Stimulated activated CD8-positive, alpha-beta memory T cell treated with anti-CD3 and anti-CD28 coated beads, Interleukin-2, amount 100 ng/mL, for 1 hour (primary cell): ENCODE results near the gene DISP2.
A peak's percentile ranks its signal among the peaks of the same experiment; 100 is the strongest.

Source experiments
- DNase-seq, 2 donors: peaks; one replicate each; pipeline ENCODE4 v3.0.0-alpha.2; 2020; ENCODE audit warnings: low read depth in 2 of 2

The DISP2 gene

GRCh38 chr15:40361640-40362039, 3.6 kb downstream of the DISP2 start:
- no peak for DNase-seq

DNA sequence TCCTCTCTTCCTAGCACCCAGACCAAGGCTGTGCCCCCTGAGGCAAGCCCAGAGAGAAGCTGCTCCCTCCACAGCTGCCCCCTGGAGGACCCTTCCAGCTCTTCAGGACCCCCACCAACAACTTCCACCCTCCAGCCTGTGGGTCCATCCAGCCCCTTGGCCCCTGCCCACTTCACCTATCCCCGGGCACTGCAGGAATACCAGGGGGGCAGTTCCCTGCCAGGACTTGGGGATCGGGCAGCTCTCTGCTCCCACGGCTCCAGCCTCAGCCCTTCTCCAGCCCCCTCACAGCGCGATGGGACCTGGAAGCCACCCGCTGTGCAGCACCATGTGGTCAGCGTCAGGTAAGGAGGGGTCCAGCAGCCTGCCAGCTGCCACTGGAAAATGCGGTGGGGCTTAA, 5.6 kb downstream of the DISP2 start:
- no peak for DNase-seq

DNA sequence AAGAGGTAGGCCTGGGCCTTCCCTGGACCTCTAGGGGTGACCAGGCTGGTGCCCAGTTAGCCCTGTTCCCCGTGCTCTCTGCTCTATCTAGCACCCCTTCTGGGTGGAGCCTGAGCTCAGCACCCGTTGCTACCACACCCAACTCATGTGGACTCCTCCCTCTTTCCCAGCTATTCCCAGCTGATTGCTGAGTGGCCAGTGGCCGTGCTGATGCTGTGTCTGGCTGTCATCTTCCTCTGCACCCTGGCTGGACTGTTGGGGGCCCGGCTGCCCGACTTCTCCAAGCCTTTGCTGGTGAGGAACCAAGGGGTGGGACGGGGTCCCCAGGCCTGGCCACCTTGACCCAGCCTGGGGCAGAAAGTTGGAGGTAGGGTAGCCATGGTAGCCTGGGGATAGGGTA, 6.2 kb downstream of the DISP2 start:
- DNase-seq: no peak

DNA sequence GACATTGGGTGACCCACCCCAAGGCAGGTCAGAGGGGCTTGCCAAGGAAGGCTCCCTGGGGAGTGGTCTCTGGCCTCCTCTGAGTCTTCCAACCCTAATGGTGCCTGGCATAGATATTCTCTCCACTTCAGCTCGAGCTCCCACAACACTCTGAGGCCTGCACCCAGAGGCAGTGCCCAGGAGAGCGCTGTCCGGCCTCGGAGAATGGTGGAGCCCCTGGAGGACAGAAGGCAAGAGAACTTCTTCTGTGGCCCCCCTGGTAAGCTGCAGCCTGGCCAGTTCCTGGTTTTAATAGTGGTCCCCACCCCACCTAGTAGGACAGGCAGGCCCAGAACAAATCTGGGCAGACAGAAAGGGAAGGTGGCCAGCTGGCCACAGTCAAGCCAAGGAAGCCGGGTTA, 7.0 kb downstream of the DISP2 start:
- DNase-seq: no peak

- DNase-seq: no peak
Measured at GRCh38 chr15:40365624-40366456, 7.8 kb downstream of the DISP2 start.

- DNase-seq: no peak
Measured at GRCh38 chr15:40366457-40367370, 8.7 kb downstream of the DISP2 start.

DNA sequence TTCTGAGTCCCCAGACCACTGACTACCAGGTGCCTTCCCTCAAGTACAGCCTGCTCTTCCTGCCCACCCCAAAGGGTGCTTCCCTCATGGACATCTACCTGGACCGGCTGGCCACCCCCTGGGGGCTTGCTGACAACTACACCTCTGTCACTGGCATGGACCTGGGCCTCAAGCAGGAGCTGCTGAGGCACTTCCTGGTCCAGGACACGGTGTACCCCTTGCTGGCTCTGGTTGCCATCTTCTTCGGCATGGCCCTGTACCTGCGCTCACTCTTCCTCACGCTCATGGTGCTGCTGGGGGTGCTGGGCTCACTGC, 9.3 kb downstream of the DISP2 start:
- no peak for DNase-seq

- peak; percentile 70 to 76 for DNase-seq
Measured at GRCh38 chr15:40367686-40368611, 9.9 kb downstream of the DISP2 start.

DNA sequence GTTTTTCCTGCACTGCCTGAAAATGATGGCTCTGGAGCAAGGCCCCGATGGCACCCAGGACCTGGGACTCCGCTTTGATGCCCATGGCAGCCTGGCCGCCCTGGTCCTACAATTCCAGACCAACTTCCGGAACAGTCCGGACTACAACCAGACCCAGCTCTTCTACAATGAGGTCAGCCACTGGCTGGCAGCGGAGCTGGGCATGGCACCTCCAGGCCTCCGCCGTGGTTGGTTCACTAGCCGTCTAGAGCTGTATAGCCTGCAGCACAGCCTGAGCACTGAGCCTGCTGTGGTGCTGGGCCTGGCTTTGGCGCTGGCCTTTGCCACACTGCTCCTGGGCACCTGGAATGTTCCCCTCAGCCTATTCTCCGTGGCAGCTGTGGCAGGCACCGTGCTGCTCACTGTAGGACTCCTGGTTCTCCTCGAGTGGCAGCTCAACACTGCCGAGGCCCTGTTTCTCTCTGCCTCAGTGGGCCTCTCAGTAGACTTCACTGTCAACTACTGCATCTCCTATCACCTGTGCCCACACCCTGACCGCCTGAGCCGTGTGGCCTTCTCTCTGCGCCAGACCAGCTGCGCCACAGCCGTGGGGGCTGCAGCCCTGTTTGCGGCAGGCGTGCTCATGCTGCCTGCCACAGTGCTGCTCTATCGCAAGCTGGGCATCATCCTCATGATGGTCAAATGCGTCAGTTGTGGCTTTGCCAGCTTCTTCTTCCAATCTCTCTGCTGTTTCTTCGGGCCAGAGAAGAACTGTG, 10.9 kb downstream of the DISP2 start:
- no peak for DNase-seq

GRCh38 chr15:40369474-40369869, 11.5 kb downstream of the DISP2 start:
- DNase-seq: no peak

GRCh38 chr15:40369971-40370370, 12.0 kb downstream of the DISP2 start:
- no peak for DNase-seq

GRCh38 chr15:40372981-40373380, 15.0 kb downstream of the DISP2 start:
- DNase-seq: no peak

DNA sequence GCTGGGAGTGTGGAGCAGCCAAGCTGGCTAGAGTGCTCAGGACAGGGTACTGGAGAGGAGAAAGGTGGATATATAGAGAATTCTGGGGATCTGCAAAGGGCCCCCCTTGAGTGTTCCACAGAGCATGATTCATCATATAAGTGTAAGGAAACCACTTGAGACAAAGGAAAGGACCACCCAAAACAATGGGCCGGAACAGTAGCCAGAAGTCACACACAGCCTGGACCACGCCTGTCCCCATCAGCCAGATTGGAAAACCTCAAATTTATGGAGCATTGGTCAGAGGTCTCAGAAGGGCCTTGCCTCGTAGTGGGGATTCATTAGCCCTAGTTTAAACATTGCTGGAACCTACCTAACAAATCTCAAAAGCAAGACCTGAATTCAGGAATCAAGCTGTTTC, 19.6 kb downstream of the DISP2 start:
- no peak for DNase-seq

GRCh38 chr15:40379374-40379773, 21.4 kb downstream of the DISP2 start:
- no peak for DNase-seq

- DNase-seq: no peak
Measured at GRCh38 chr15:40379853-40380252, 21.8 kb downstream of the DISP2 start.

GRCh38 chr15:40380636-40381035, 22.6 kb downstream of the DISP2 start:
- DNase-seq: no peak

- no peak for DNase-seq
Measured at GRCh38 chr15:40381818-40382529, 24.0 kb downstream of the DISP2 start.

DNA sequence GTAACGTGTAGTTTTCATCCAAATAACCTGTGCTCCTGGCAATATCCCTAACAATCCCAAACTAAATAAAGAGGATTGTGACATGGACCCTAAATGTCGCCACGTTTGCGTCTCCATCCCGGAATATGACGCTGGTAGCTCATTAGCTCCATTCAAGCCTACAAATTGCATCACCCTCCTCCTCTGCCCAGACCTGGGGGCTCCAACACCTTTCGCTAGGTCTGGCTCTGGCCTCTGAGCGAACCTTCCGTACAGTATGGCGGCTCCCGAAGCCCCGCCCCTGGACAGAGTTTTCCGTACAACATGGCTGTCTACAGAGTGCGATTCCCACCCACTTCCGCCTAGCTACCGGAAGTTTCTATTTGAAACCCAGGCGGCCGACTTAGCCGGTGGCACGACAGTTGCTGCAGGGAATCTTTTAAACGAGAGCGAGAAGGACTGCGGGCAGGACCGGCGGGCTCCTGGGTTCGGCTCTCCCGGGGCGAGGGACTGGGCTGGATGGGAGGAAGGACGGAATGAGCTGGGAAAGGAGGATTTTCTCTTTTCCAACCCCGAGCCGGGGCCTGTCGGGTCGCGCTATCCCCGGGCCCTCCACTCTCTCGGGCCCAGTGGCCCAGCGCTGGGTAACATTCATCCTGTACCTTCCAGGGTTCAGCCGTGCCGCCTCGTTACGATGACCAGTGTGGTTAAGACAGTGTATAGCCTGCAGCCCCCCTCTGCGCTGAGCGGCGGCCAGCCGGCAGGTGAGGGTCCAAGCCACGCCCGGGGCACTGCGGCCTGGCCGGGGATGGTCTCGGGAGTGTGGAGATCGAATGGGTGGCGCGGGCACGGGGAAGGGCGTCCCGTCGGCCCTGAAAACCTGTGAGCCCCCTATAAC, 24.8 kb downstream of the DISP2 start, which contains the start of gene KNSTRN:
TSS of gene KNSTRN (plus strand) at position 142 of the 877 bp plus-strand sequence. CDS start at position 257, 115 bp downstream.
- peak; percentile 79 to 84 for DNase-seq

DNA sequence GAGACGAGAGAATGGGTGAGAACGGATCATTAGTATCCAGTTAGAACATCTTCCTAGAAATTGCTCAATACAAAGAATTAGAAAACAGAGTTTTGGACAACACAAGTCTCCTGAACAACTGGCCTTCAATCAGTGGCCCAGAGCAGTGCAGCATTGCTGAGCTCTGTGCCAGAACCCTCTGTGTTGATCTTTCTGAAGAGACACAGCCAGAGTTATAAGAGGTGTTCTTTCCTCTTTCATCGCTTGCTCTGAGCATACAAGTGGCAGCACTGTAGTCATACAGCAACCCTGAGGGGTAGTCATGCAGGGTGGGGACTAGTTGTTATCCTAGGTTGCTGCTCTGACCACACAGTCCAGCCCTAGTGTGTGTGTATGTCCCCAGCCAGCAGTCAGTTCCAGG, 28.5 kb downstream of the DISP2 start:
- no peak for DNase-seq
